GM12892 (cell line): ENCODE results near the gene LRRC42.

Experiments used
- DNase-seq: peaks from one replicate; pipeline ENCODE4 v3.0.0; 2011; ENCODE audit not compliant: insufficient read length
- FAIRE-seq: peaks from 2 replicates; lab custom pipeline; 2011; peaks lifted over from hg19 to GRCh38; lab: Jason Lieb, UNC
- POLR2A ChIP-seq: IDR thresholded peaks from 2 replicates; pipeline ENCODE4 v1.6.1; 2011; ENCODE audit warnings: low read depth, low read length, control low read depth
- POLR2AphosphoS5 ChIP-seq: IDR thresholded peaks from 2 replicates; pipeline ENCODE4 v1.6.1; 2011; ENCODE audit warnings: low read depth, low read length, control low read depth
- TAF1 ChIP-seq: IDR thresholded peaks from 2 replicates; pipeline ENCODE4 v1.6.1; 2011; ENCODE audit warnings: low read depth, mild to moderate bottlenecking, control low read depth, low read length, borderline replicate concordance

Gene LRRC42

DNA sequence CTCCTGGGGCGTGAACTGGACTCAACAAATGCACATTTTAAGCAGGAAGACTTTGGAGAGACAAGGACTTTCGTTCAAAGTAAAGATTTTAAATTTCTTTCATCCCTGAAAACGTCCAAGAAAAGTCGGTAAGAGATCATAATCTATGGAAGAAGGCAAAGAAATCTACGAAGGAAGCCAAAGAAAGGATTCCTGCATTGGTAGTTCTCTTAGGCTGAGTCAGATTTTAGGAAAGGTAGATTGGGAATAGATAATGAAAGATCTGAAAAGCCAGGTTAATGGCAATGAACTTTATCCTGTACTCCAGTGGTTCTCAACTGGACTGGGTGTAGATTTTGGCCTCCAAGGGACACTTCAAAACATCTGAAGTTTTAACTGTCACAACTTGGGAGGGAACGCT, 3.1 kb upstream of the LRRC42 start:
- FAIRE-seq (no peak), DNase-seq (no peak)
- no peak for TF ChIP-seq TAF1
- no peak for TF ChIP-seq POLR2AphosphoS5
- TF ChIP-seq POLR2A = no peak

- FAIRE-seq = no peak
- DNase-seq = no peak
- TF ChIP-seq POLR2AphosphoS5 (no peak), TAF1 (no peak), POLR2A (no peak)
Measured at GRCh38 chr1:53943490-53944043, 2.6 kb upstream of the LRRC42 start.

GRCh38 chr1:53944469-53945182, 1.5 kb upstream of the LRRC42 start:
- FAIRE-seq (peak; percentile 53), DNase-seq (no peak)
- TF ChIP-seq POLR2AphosphoS5 = no peak
- no peak for TF ChIP-seq POLR2A
- TF ChIP-seq TAF1 = no peak

DNA sequence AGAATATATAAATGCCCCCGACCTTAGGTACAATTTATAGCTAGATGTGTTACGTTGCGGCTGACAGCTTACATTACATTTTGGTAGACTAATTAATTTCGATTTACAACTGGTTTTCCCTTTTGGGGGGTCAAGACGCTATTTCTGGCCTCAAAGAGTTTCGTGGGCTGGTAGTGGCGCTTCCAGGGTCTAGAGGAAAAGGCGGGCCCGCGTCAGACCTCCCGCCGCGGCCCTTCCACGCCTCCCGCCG, 1.0 kb upstream of the LRRC42 start:
- no peak for DNase-seq
- no peak for TF ChIP-seq TAF1
- TF ChIP-seq POLR2A = no peak
- TF ChIP-seq POLR2AphosphoS5 = no peak
- no peak for FAIRE-seq

DNA sequence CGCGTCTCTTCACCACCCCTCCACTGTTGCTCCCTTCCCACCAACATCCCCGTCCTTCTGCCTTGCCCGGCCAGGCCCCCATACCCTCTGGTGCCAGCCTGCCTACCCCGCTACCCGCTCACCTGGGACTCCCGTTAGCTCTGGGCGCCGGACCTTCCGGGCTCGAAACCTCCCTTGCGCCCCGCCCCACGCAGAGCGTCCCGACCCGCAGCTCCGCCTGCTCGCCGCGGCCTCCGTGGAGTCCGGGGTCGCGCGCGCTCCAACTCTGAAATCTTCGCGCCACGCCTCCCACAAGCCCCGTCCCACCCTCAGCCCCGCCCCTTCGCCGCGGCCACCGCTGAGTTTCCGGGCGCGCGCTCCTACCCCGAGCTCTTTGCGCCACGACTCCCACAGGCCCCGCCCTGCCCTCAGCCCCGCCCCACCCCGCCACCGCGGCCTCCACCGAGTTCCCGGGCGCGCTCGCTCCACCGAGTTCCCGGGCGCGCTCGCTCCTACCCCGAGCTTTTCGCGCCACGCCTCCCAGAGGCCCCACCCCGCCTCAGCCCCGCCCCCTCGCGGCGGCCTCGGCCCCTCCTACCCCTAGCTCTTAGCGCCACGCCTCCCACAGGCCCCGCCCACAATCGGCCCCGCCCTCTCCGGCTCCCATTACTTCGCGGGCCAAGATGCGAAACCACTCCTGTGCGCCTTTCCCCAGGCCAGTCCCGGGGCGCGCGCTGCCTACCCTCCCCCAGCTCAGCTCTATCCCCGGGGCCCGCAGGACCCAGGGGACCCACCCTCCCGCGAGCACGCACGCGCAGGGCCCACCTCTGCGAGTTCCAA, 508 bp upstream of the LRRC42 start, which contains the start of gene IFT25:
IFT25 (minus strand) TSS at position 267 of the 819 bp plus-strand sequence. CDS start 5,617 bp downstream, outside the sequence.
- TF ChIP-seq TAF1 = peak; percentile 83
- TF ChIP-seq POLR2A = peak; percentile 90
- peak; percentile 78; the same call in 1 of the 2 replicates for TF ChIP-seq POLR2AphosphoS5
- peak; percentile 77 for DNase-seq
- no peak for FAIRE-seq

DNA sequence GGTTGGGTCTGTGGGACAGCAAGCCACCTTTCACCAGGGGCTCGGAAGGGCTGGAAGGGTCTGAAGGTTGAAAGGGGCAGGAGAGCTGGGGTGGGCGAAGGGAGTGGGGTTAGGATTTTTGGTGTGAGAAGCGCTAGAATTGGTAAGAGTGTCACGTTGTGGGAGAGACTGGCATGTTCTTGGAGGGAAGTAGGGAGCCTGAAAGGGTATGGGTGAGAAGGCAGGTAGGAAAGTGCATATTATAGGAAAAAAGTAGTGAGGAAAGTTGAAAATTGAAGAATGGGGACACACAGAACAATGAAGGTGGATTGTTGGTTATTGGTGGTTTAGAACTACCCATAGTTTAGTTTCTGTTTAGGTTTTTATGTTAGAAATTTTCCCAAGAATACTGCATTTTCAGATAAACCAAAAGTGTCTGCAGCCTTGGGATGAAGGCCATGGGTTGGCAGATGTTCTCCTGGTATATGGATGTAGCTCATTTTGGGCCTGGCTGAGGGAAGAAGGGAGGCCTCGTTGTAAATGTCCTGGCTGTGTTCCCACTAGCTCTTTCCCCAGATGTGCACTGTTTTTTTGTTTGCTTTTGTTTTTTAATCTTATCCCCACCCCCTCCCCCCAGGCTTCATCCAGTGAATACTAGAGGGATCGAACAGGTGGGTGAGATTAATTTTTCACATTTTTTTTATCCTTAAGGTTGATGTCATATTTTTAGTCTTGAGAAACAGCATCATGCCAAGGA, 1.2 kb downstream of the LRRC42 start:
- FAIRE-seq = no peak
- no peak for DNase-seq
- no peak for TF ChIP-seq POLR2AphosphoS5
- no peak for TF ChIP-seq TAF1
- TF ChIP-seq POLR2A = no peak

DNA sequence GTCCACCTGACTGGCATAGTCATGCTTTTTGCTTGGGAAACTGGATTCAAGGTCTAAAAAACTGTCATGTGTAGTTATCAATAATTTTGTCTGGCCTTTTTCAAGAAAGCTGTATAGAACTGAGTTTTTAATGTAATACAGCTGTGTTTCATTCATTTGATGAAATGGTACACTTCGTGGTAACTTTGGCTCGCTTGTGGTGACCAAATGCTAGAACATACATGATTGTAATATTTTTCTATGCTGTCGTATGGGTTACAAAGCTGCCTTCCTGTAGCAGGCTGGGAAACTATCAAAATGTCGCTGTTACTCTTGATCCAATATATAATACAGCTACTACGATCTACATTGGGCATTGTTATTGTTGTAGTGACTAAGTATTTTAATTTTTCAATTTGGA, 2.1 kb downstream of the LRRC42 start:
- TF ChIP-seq POLR2AphosphoS5 (no peak), TAF1 (no peak), POLR2A (no peak)
- no peak for DNase-seq
- no peak for FAIRE-seq

GRCh38 chr1:53949023-53949990, 3.2 kb downstream of the LRRC42 start:
- TF ChIP-seq POLR2AphosphoS5 (no peak), POLR2A (no peak), TAF1 (no peak)
- FAIRE-seq = peak; percentile 72
- DNase-seq = no peak

DNA sequence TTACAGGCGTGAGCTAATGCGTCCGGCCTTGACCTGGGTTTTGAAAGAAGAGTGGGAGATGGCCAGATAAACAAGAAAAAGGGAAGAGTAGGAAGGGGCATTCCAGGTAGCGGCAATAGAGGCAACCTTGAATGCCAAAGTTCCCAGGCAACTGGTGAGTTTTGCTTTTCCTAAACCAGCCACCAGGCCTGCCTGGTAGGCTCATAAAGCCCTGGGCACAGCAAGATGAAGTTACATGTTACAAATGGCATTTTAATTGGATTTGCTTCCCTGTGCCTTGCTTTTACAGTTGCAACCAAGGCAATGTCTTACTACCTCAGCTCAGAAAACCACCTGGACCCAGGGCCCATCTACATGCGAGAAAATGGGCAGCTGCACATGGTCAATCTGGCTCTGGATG, 5.5 kb downstream of the LRRC42 start:
- DNase-seq (no peak), FAIRE-seq (no peak)
- TF ChIP-seq POLR2AphosphoS5 (no peak), TAF1 (no peak), POLR2A (no peak)

- TF ChIP-seq POLR2A (no peak), TAF1 (no peak), POLR2AphosphoS5 (no peak)
- no peak for DNase-seq
- no peak for FAIRE-seq
Measured at GRCh38 chr1:53954128-53954527, 8.0 kb downstream of the LRRC42 start.
